HL-60 (cell line): Measurements from ENCODE around the gene TEDDM1.

ENCODE experiments used
- DNase-seq, 2 experiments: peaks; one replicate each; pipeline ENCODE4 v3.0.0-alpha.2; 2010 to 2020; ENCODE audit warnings: low read depth in 1 of 2, low spot score in 1 of 2
- H3K27ac ChIP-seq: fragments of 250-450 bp; sonication (Bioruptor Pico); replicated peaks from 2 replicates; pipeline ENCODE4 v1.5.1; 2020; ENCODE audit warnings: mild to moderate bottlenecking, moderate library complexity
- H3K27me3 ChIP-seq: fragments of 250-450 bp; sonication (Bioruptor Pico); 2 replicates; pipeline ENCODE4 v1.5.1; 2021; ENCODE audit warnings: mild to moderate bottlenecking, moderate library complexity; ENCODE audit not compliant: insufficient read depth, poor library complexity, severe bottlenecking
- H3K4me3 ChIP-seq: replicated peaks from 2 replicates; pipeline ENCODE4 v1.5.1; 2011; ENCODE audit warnings: mild to moderate bottlenecking, control low read depth, low read length; ENCODE audit not compliant: insufficient read depth
- GABPA ChIP-seq: IDR thresholded peaks from 2 replicates; pipeline ENCODE4 v1.6.1; 2012; ENCODE audit warnings: low read depth
- POLR2AphosphoS5 ChIP-seq: IDR thresholded peaks from 2 replicates; pipeline ENCODE4 v1.6.1; 2012; ENCODE audit warnings: low read depth
- SPI1 ChIP-seq: IDR thresholded peaks from 2 replicates; pipeline ENCODE4 v1.6.1; 2012; ENCODE audit warnings: low read depth, mild to moderate bottlenecking, borderline replicate concordance
- TF ChIP-seq, protein P1 (sequence below): IDR thresholded peaks from one replicate; pipeline ENCODE4 v1.5.1; 2011; ENCODE audit warnings: low read length, control low read depth, inconsistent platforms; ENCODE audit not compliant: insufficient read depth
- TF ChIP-seq, protein P2 (sequence below): IDR thresholded peaks from 2 replicates; pipeline ENCODE4 v1.6.1; 2012; ENCODE audit warnings: low read depth; ENCODE audit not compliant: insufficient replicate concordance

TEDDM1 gene

GRCh38 chr1:182384387-182384960, 16.0 kb downstream of the TEDDM1 start:
- Histone ChIP-seq H3K27me3 (no peaks in the 10 kb centered on the region), H3K4me3 (no peak overlapping the region), H3K27ac (no peak overlapping the region)
- TF ChIP-seq SPI1 = no peak
- peak; percentile 82 for TF ChIP-seq POLR2AphosphoS5
- no peak for TF ChIP-seq GABPA
- TF ChIP-seq, protein P1, sequence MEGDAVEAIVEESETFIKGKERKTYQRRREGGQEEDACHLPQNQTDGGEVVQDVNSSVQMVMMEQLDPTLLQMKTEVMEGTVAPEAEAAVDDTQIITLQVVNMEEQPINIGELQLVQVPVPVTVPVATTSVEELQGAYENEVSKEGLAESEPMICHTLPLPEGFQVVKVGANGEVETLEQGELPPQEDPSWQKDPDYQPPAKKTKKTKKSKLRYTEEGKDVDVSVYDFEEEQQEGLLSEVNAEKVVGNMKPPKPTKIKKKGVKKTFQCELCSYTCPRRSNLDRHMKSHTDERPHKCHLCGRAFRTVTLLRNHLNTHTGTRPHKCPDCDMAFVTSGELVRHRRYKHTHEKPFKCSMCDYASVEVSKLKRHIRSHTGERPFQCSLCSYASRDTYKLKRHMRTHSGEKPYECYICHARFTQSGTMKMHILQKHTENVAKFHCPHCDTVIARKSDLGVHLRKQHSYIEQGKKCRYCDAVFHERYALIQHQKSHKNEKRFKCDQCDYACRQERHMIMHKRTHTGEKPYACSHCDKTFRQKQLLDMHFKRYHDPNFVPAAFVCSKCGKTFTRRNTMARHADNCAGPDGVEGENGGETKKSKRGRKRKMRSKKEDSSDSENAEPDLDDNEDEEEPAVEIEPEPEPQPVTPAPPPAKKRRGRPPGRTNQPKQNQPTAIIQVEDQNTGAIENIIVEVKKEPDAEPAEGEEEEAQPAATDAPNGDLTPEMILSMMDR = no peak
- no peak for DNase-seq

DNA sequence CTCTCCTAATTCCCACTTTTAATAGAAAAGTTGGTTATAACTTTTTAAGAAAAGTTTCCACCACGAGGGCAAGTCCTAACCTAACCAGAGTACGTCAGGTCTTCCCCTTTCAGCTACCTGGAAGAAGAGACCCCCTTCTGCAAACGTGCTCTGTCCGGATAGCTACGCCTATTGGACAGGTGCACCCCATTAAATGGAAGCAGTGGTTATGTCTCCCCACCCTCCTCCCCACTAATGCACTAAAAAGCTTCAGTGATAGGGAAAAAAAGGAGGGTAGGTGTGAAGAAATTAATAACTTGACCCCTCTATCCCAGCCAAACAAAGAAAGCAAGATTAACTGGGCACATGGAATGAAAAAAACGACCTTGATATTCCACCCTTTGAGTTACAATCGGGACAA, 16.5 kb downstream of the TEDDM1 start:
- TF ChIP-seq SPI1 (no peak), POLR2AphosphoS5 (no peak), GABPA (no peak)
- TF ChIP-seq, protein P1 = no peak
- TF ChIP-seq, protein P2, sequence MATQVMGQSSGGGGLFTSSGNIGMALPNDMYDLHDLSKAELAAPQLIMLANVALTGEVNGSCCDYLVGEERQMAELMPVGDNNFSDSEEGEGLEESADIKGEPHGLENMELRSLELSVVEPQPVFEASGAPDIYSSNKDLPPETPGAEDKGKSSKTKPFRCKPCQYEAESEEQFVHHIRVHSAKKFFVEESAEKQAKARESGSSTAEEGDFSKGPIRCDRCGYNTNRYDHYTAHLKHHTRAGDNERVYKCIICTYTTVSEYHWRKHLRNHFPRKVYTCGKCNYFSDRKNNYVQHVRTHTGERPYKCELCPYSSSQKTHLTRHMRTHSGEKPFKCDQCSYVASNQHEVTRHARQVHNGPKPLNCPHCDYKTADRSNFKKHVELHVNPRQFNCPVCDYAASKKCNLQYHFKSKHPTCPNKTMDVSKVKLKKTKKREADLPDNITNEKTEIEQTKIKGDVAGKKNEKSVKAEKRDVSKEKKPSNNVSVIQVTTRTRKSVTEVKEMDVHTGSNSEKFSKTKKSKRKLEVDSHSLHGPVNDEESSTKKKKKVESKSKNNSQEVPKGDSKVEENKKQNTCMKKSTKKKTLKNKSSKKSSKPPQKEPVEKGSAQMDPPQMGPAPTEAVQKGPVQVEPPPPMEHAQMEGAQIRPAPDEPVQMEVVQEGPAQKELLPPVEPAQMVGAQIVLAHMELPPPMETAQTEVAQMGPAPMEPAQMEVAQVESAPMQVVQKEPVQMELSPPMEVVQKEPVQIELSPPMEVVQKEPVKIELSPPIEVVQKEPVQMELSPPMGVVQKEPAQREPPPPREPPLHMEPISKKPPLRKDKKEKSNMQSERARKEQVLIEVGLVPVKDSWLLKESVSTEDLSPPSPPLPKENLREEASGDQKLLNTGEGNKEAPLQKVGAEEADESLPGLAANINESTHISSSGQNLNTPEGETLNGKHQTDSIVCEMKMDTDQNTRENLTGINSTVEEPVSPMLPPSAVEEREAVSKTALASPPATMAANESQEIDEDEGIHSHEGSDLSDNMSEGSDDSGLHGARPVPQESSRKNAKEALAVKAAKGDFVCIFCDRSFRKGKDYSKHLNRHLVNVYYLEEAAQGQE = no peak

GRCh38 chr1:182383037-182383661, 17.3 kb downstream of the TEDDM1 start:
- no peak for DNase-seq
- TF ChIP-seq GABPA = no peak
- TF ChIP-seq, protein P2 = no peak
- peak; percentile 69 for TF ChIP-seq POLR2AphosphoS5
- no peaks in the 10 kb centered on the region for H3K27me3 ChIP-seq
- H3K4me3 ChIP-seq = no peak overlapping the region
- H3K27ac ChIP-seq = no peak overlapping the region

More for the DNA sequence above, 16.5 kb downstream of the TEDDM1 start:
- Histone ChIP-seq H3K27ac (no peak overlapping the region), H3K4me3 (no peak overlapping the region), H3K27me3 (no peaks in the 10 kb centered on the region)
- no peak for DNase-seq

DNA sequence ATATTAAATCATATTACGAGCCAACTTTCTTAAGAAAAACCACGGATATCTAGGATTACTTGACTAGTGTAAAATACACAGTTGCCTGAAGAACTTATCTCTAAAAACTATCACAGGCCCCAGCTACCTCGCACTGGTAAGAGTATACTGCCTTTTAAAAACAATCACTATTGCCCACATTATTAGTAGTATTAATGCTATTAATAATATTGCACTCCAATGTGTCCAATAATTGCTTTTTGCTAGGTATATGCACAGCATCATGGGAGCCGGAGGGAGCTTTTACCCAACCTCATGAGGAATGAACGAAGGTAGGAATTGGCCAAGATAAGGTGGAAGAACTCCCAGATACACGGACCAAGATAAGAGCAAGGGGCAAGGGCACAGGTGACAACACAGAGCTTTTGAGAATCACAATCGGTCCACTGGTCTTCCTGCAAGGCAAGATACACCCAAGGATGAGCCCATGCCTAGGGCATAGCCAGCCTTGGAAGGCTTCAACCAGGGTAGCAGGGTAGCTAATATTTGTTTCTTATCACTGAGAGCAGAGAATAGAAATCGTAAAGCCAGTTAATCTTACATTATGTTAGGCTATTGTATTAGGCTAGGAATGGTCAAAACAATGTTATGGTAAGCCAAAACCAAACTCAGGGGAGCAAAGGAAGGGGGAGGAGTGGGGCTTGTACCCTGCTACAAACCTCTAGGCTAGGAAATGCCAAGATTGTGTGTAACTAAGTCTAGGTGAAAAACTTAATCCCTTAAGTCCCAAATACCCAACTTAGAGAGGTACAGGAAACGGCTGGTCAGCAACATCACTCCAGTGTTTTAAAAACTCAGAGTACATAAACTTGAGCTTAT, 18.3 kb downstream of the TEDDM1 start:
- no peaks in the 10 kb centered on the region for H3K27me3 ChIP-seq
- no peak for TF ChIP-seq SPI1
- TF ChIP-seq, protein P2 = no peak
- TF ChIP-seq GABPA = no peak
- TF ChIP-seq, protein P1 = no peak
- peak; percentile 80; the same call in 1 of the 2 replicates for TF ChIP-seq POLR2AphosphoS5
- no peak overlapping the region for H3K4me3 ChIP-seq
- DNase-seq = no peak
- no peak overlapping the region for H3K27ac ChIP-seq
